Measurements from ENCODE around the gene GSKIP.

GSKIP gene

GRCh38 chr14:96380735-96381134 lies 17.4 kb downstream of the GSKIP start:
- DNase-seq = no peak

GRCh38 chr14:96383445-96383844 lies 20.1 kb downstream of the GSKIP start:
- DNase-seq = no peak

GRCh38 chr14:96384053-96384452 lies 20.7 kb downstream of the GSKIP start:
- no peak for DNase-seq

- no peak for DNase-seq
Measured at GRCh38 chr14:96384740-96385139, 21.4 kb downstream of the GSKIP start.

GRCh38 chr14:96385385-96385784 lies 22.1 kb downstream of the GSKIP start:
- DNase-seq = no peak

GRCh38 chr14:96390965-96391292 lies 27.6 kb downstream of the GSKIP start:
- DNase-seq = no peak

- DNase-seq = peak; percentile 97 to 98
Measured at GRCh38 chr14:96391293-96392118, 28.2 kb downstream of the GSKIP start.

- no peak for DNase-seq
Measured at GRCh38 chr14:96393071-96393691, 29.9 kb downstream of the GSKIP start.

GRCh38 chr14:96394047-96394815 lies 30.9 kb downstream of the GSKIP start:
- no peak for DNase-seq

GRCh38 chr14:96398432-96398831 lies 35.1 kb downstream of the GSKIP start:
- no peak for DNase-seq

GRCh38 chr14:96398921-96399320 lies 35.6 kb downstream of the GSKIP start:
- DNase-seq = no peak

GRCh38 chr14:96399405-96399804 lies 36.1 kb downstream of the GSKIP start:
- no peak for DNase-seq

- DNase-seq = no peak
Measured at GRCh38 chr14:96400495-96400894, 37.2 kb downstream of the GSKIP start.

GRCh38 chr14:96403409-96403808 lies 40.1 kb downstream of the GSKIP start:
- no peak for DNase-seq

GRCh38 chr14:96405677-96406076 lies 42.4 kb downstream of the GSKIP start:
- no peak for DNase-seq

GRCh38 chr14:96407935-96408570 lies 44.7 kb downstream of the GSKIP start:
- no peak for DNase-seq

GRCh38 chr14:96408608-96409007 lies 45.3 kb downstream of the GSKIP start:
- DNase-seq = no peak

GRCh38 chr14:96409701-96410100 lies 46.4 kb downstream of the GSKIP start:
- no peak for DNase-seq

- no peak for DNase-seq
Measured at GRCh38 chr14:96410119-96410518, 46.8 kb downstream of the GSKIP start.

- no peak for DNase-seq
Measured at GRCh38 chr14:96413526-96413925, 50.2 kb downstream of the GSKIP start.

GRCh38 chr14:96415559-96415958 lies 52.2 kb downstream of the GSKIP start:
- no peak for DNase-seq

- no peak for DNase-seq
Measured at GRCh38 chr14:96416292-96416691, 53.0 kb downstream of the GSKIP start.

- DNase-seq = no peak
Measured at GRCh38 chr14:96417254-96417653, 53.9 kb downstream of the GSKIP start.
